WTC11 (cell line): ENCODE data around the gene OSBPL6. TPM values are rescaled to one million over a fixed set of nuclear protein-coding genes. Genes with fewer than 3 reads are reported as not detected.

Experiments used
- ATAC-seq: fragments of 200-7000 bp; cut with Tn5 transposase; 2 replicates; pipeline ENCODE4 v1.10.0; 2021; ENCODE audit warnings: mild to moderate bottlenecking, moderate library complexity
- CTCF ChIA-PET: fragments of 300-600 bp; sonication (Branson Sonifier 250); formaldehyde crosslinking; loops from one replicate; lab custom pipeline; 2021; ENCODE audit warnings: antibody characterized with exemption; lab: Charles Lee
- POLR2A ChIA-PET: fragments of 350-600 bp; sonication (Branson Sonifier 250); formaldehyde crosslinking; loops from one replicate; lab custom pipeline; 2021; ENCODE audit warnings: antibody characterized with exemption; lab: Charles Lee
- DNase-seq: peaks from one replicate; pipeline ENCODE4 v3.0.0; 2021; ENCODE audit warnings: low spot score
- H3K27ac Mint-ChIP-seq: 2 replicates; pipeline ENCODE4 v1.8.0; 2021; ENCODE audit warnings: mixed read lengths
- H3K27me3 Mint-ChIP-seq: 2 replicates; pipeline ENCODE4 v1.8.0; 2021; ENCODE audit warnings: low read depth, mild to moderate bottlenecking, moderate library complexity, mixed read lengths
- H3K36me3 Mint-ChIP-seq: 2 replicates; pipeline ENCODE4 v1.8.0; 2021; ENCODE audit warnings: mixed read lengths
- H3K4me1 Mint-ChIP-seq: 2 replicates; pipeline ENCODE4 v1.8.0; 2022; ENCODE audit warnings: mixed read lengths
- H3K4me3 Mint-ChIP-seq: 2 replicates; pipeline ENCODE4 v1.8.0; 2021; ENCODE audit warnings: mild to moderate bottlenecking, moderate library complexity, mixed read lengths
- H3K9me3 Mint-ChIP-seq: 2 replicates; pipeline ENCODE4 v1.8.0; 2021; ENCODE audit warnings: mixed read lengths
- ELF4 ChIP-seq: sonication (generic); formaldehyde crosslinking; IDR thresholded peaks from 2 replicates; pipeline ENCODE4 v1.8.1; 2022; ENCODE audit warnings: low read depth, mild to moderate bottlenecking, moderate library complexity, missing genetic modification reagents
- ETV6 ChIP-seq: sonication (generic); formaldehyde crosslinking; IDR thresholded peaks from 2 replicates; pipeline ENCODE4 v1.8.1; 2022; ENCODE audit warnings: mild to moderate bottlenecking, missing genetic modification reagents
- GRHL2 ChIP-seq: fragments of 250-450 bp; sonication (Bioruptor Pico); IDR thresholded peaks from 2 replicates; pipeline ENCODE4 v1.8.0; 2022; ENCODE audit warnings: mild to moderate bottlenecking, moderate library complexity; ENCODE audit not compliant: insufficient replicate concordance, severe bottlenecking
- KAT7 ChIP-seq: sonication (generic); formaldehyde crosslinking; IDR thresholded peaks from 2 replicates; pipeline ENCODE4 v1.8.1; 2023; ENCODE audit warnings: missing genetic modification reagents, mild to moderate bottlenecking, borderline replicate concordance
- NFYB ChIP-seq: sonication (generic); formaldehyde crosslinking; conservative IDR thresholded peaks from 2 replicates; pipeline ENCODE4 v1.8.0; 2022; ENCODE audit warnings: low read depth, missing genetic modification reagents
- PRRX2 ChIP-seq: fragments of 250-450 bp; sonication (Bioruptor Pico); IDR thresholded peaks from 2 replicates; pipeline ENCODE4 v1.8.0; 2021; ENCODE audit warnings: mild to moderate bottlenecking
- RELA ChIP-seq: sonication (generic); formaldehyde crosslinking; IDR thresholded peaks from 2 replicates; pipeline ENCODE4 v1.8.1; 2022; ENCODE audit warnings: missing genetic modification reagents, mild to moderate bottlenecking, borderline replicate concordance
- TCF7 ChIP-seq: sonication (generic); formaldehyde crosslinking; IDR thresholded peaks from 2 replicates; pipeline ENCODE4 v1.8.0; 2022; ENCODE audit warnings: mild to moderate bottlenecking, low read depth, missing genetic modification reagents, moderate library complexity
- TEAD1 ChIP-seq: sonication (generic); formaldehyde crosslinking; IDR thresholded peaks from 2 replicates; pipeline ENCODE4 v1.8.0; 2022; ENCODE audit warnings: mild to moderate bottlenecking, missing genetic modification reagents
- ZBTB21 ChIP-seq: sonication (generic); formaldehyde crosslinking; IDR thresholded peaks from 2 replicates; pipeline ENCODE4 v1.8.1; 2023; ENCODE audit warnings: mild to moderate bottlenecking, missing genetic modification reagents, borderline replicate concordance
- ZNF219 ChIP-seq: sonication (generic); formaldehyde crosslinking; IDR thresholded peaks from 2 replicates; pipeline ENCODE4 v1.8.0; 2023; ENCODE audit warnings: missing genetic modification reagents, mild to moderate bottlenecking, borderline replicate concordance
- ZNF232 ChIP-seq: sonication (generic); formaldehyde crosslinking; IDR thresholded peaks from 2 replicates; pipeline ENCODE4 v1.8.0; 2022; ENCODE audit warnings: mild to moderate bottlenecking, missing genetic modification reagents
- ZNF263 ChIP-seq: sonication (generic); formaldehyde crosslinking; IDR thresholded peaks from 2 replicates; pipeline ENCODE4 v1.8.1; 2022; ENCODE audit warnings: low read depth, mild to moderate bottlenecking, moderate library complexity, missing genetic modification reagents
- ZNF416 ChIP-seq: fragments of 250-450 bp; sonication (Bioruptor Pico); IDR thresholded peaks from 2 replicates; pipeline ENCODE4 v1.9.0; 2021; ENCODE audit warnings: mild to moderate bottlenecking, inconsistent platforms
- ZNF671 ChIP-seq: fragments of 250-450 bp; sonication (Bioruptor Pico); IDR thresholded peaks from 2 replicates; pipeline ENCODE4 v1.8.0; 2021; ENCODE audit warnings: mild to moderate bottlenecking
- total RNA-seq: library from RNA; stranded (reverse); gene quantifications from 3 replicates; pipeline ENCODE4 v1.2.3, GENCODE V29; 2021
- TF ChIP-seq, protein P1 (sequence below): fragments of 250-450 bp; sonication (Bioruptor Pico); IDR thresholded peaks from 2 replicates; pipeline ENCODE4 v1.9.0; 2021; ENCODE audit warnings: moderate library complexity, mild to moderate bottlenecking, inconsistent platforms, borderline replicate concordance
- TF ChIP-seq, protein P2 (sequence below): fragments of 250-450 bp; sonication (Bioruptor Pico); IDR thresholded peaks from 2 replicates; pipeline ENCODE4 v1.8.0; 2021; ENCODE audit warnings: mild to moderate bottlenecking
- TF ChIP-seq, protein P3 (sequence below): fragments of 200-600 bp; IDR thresholded peaks from 2 replicates; pipeline ENCODE4 v1.8.0; 2022; ENCODE audit warnings: antibody characterized with exemption
- TF ChIP-seq, protein P4 (sequence below): sonication (generic); formaldehyde crosslinking; IDR thresholded peaks from 2 replicates; pipeline ENCODE4 v1.8.0; 2023; ENCODE audit warnings: missing genetic modification reagents, mild to moderate bottlenecking, borderline replicate concordance
- TF ChIP-seq, protein P5 (sequence below): sonication (generic); formaldehyde crosslinking; IDR thresholded peaks from 2 replicates; pipeline ENCODE4 v1.8.1; 2022; ENCODE audit warnings: low read depth, mild to moderate bottlenecking, moderate library complexity, missing genetic modification reagents, borderline replicate concordance
- TF ChIP-seq, protein P6 (sequence below): sonication (generic); formaldehyde crosslinking; conservative IDR thresholded peaks from 2 replicates; pipeline ENCODE4 v1.8.1; 2023; ENCODE audit warnings: mild to moderate bottlenecking, low read depth, missing genetic modification reagents, moderate library complexity

Gene OSBPL6
- total RNA-seq, 1 experiment from 2014 or later = 9.2 TPM

DNA sequence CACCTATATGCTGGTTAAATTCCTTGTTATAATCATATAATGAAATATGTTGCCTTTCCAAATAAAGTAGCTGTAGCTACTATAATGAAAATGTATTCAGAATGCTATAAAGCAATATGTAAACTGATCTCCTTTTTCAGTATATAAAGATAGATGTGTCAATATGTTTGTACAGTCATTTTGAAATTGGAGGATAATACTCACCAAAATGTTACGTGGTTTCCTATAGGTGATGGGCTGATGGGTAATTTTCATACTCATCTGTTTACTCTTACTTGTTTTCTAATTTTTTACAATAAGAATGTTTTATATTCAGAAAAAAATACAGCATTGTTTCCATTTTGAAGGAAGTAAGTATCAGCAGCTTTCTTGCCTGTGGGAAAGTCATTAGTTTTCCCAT, 186.5 kb downstream of the OSBPL6 start:
- Mint-ChIP-seq H3K27ac (no peak overlapping the region), H3K4me1 (peaks cover 17% of the 10 kb centered on the region), H3K36me3 (no peaks in the 10 kb centered on the region; the same call in 1 of the 2 replicates), H3K4me3 (no peak overlapping the region), H3K9me3 (no peaks in the 10 kb centered on the region), H3K27me3 (no peaks in the 10 kb centered on the region)
- ChIA-PET POLR2A (no interaction called here), CTCF (no interaction called here)
- no peak for ATAC-seq
- no peak for DNase-seq
- TF ChIP-seq ZBTB21 (CRISPR knock-in tag) (no peak), RELA (CRISPR knock-in tag) (no peak), ELF4 (CRISPR knock-in tag) (no peak), ZNF219 (CRISPR knock-in tag) (no peak), ZNF263 (CRISPR knock-in tag) (no peak), TCF7 (no peak), NFYB (CRISPR knock-in tag) (no peak), PRRX2 (no peak), GRHL2 (no peak), ZNF671 (no peak)
- TF ChIP-seq, protein P1, sequence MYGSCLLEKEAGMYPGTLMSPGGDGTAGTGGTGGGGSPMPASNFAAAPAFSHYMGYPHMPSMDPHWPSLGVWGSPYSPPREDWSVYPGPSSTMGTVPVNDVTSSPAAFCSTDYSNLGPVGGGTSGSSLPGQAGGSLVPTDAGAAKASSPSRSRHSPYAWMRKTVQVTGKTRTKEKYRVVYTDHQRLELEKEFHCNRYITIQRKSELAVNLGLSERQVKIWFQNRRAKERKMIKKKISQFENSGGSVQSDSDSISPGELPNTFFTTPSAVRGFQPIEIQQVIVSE (CRISPR knock-in tag) = no peak
- TF ChIP-seq, protein P2, sequence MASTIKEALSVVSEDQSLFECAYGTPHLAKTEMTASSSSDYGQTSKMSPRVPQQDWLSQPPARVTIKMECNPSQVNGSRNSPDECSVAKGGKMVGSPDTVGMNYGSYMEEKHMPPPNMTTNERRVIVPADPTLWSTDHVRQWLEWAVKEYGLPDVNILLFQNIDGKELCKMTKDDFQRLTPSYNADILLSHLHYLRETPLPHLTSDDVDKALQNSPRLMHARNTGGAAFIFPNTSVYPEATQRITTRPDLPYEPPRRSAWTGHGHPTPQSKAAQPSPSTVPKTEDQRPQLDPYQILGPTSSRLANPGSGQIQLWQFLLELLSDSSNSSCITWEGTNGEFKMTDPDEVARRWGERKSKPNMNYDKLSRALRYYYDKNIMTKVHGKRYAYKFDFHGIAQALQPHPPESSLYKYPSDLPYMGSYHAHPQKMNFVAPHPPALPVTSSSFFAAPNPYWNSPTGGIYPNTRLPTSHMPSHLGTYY (CRISPR knock-in tag) = no peak
- TF ChIP-seq, protein P3, sequence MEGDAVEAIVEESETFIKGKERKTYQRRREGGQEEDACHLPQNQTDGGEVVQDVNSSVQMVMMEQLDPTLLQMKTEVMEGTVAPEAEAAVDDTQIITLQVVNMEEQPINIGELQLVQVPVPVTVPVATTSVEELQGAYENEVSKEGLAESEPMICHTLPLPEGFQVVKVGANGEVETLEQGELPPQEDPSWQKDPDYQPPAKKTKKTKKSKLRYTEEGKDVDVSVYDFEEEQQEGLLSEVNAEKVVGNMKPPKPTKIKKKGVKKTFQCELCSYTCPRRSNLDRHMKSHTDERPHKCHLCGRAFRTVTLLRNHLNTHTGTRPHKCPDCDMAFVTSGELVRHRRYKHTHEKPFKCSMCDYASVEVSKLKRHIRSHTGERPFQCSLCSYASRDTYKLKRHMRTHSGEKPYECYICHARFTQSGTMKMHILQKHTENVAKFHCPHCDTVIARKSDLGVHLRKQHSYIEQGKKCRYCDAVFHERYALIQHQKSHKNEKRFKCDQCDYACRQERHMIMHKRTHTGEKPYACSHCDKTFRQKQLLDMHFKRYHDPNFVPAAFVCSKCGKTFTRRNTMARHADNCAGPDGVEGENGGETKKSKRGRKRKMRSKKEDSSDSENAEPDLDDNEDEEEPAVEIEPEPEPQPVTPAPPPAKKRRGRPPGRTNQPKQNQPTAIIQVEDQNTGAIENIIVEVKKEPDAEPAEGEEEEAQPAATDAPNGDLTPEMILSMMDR = no peak

DNA sequence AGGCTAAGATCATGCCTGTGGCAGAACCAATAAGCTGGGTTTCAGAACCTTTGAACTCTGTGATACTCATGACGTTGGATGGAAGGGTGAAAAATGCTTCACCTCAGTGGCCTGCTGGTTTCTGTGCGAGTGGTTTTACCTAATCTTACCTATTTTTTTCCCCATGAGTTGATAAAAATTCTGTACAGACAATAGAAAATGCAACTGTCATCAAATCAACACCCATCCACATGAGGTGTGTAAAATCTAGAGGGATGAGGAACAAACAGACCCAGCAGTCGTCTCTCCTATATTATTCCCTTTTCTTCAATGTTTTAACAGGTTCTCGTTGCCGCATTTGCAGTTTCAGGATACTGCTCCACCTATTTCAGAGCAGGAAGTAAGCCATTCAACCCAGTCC, 189.4 kb downstream of the OSBPL6 start:
- Mint-ChIP-seq H3K9me3 (no peaks in the 10 kb centered on the region), H3K36me3 (no peaks in the 10 kb centered on the region; the same call in 1 of the 2 replicates), H3K27me3 (no peaks in the 10 kb centered on the region), H3K4me3 (no peak overlapping the region), H3K27ac (no peak overlapping the region), H3K4me1 (peaks cover 17% of the 10 kb centered on the region)
- TF ChIP-seq TEAD1 (CRISPR knock-in tag) (no peak), TCF7 (no peak), ZNF219 (CRISPR knock-in tag) (no peak)
- TF ChIP-seq, protein P4, sequence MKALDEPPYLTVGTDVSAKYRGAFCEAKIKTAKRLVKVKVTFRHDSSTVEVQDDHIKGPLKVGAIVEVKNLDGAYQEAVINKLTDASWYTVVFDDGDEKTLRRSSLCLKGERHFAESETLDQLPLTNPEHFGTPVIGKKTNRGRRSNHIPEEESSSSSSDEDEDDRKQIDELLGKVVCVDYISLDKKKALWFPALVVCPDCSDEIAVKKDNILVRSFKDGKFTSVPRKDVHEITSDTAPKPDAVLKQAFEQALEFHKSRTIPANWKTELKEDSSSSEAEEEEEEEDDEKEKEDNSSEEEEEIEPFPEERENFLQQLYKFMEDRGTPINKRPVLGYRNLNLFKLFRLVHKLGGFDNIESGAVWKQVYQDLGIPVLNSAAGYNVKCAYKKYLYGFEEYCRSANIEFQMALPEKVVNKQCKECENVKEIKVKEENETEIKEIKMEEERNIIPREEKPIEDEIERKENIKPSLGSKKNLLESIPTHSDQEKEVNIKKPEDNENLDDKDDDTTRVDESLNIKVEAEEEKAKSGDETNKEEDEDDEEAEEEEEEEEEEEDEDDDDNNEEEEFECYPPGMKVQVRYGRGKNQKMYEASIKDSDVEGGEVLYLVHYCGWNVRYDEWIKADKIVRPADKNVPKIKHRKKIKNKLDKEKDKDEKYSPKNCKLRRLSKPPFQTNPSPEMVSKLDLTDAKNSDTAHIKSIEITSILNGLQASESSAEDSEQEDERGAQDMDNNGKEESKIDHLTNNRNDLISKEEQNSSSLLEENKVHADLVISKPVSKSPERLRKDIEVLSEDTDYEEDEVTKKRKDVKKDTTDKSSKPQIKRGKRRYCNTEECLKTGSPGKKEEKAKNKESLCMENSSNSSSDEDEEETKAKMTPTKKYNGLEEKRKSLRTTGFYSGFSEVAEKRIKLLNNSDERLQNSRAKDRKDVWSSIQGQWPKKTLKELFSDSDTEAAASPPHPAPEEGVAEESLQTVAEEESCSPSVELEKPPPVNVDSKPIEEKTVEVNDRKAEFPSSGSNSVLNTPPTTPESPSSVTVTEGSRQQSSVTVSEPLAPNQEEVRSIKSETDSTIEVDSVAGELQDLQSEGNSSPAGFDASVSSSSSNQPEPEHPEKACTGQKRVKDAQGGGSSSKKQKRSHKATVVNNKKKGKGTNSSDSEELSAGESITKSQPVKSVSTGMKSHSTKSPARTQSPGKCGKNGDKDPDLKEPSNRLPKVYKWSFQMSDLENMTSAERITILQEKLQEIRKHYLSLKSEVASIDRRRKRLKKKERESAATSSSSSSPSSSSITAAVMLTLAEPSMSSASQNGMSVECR = no peak
- CTCF ChIA-PET = no interaction called here
- DNase-seq = no peak
- no peak for ATAC-seq
- POLR2A ChIA-PET = no interaction called here

DNA sequence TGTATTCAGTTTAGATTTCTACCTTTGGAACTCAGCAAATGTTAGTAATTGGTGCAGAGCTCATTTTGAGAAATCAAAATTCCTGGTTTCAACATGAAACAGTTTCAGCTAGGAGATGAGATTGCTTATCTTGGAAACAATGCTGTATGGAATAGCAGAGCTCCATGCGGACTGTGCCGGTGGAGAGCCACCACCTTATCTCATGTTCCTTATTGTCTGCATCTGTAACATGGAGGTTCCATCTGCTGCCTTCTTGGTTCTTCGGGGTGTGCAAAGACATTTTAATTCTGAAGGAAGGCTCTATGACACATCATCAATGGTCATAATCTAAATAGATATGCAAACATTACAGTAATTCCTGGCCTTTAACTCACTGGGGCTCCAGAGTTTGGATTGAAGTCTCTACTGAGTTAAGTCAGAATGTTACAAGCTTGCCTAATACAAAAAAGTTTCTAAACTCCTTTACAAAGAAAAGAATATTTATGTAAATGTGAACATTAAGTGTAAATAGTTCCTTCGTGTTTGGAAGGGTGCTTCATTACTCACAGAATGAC, 191.4 kb downstream of the OSBPL6 start:
- POLR2A ChIA-PET = no interaction called here

More for the DNA sequence above, 191.4 kb downstream of the OSBPL6 start:
- TF ChIP-seq ZNF232 (CRISPR knock-in tag) (no peak), ETV6 (no peak), NFYB (CRISPR knock-in tag) (no peak), KAT7 (no peak), PRRX2 (no peak), ZNF416 (CRISPR knock-in tag) (no peak)
- TF ChIP-seq, protein P5, sequence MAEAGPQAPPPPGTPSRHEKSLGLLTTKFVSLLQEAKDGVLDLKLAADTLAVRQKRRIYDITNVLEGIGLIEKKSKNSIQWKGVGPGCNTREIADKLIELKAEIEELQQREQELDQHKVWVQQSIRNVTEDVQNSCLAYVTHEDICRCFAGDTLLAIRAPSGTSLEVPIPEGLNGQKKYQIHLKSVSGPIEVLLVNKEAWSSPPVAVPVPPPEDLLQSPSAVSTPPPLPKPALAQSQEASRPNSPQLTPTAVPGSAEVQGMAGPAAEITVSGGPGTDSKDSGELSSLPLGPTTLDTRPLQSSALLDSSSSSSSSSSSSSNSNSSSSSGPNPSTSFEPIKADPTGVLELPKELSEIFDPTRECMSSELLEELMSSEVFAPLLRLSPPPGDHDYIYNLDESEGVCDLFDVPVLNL = no peak
- TF ChIP-seq, protein P6, sequence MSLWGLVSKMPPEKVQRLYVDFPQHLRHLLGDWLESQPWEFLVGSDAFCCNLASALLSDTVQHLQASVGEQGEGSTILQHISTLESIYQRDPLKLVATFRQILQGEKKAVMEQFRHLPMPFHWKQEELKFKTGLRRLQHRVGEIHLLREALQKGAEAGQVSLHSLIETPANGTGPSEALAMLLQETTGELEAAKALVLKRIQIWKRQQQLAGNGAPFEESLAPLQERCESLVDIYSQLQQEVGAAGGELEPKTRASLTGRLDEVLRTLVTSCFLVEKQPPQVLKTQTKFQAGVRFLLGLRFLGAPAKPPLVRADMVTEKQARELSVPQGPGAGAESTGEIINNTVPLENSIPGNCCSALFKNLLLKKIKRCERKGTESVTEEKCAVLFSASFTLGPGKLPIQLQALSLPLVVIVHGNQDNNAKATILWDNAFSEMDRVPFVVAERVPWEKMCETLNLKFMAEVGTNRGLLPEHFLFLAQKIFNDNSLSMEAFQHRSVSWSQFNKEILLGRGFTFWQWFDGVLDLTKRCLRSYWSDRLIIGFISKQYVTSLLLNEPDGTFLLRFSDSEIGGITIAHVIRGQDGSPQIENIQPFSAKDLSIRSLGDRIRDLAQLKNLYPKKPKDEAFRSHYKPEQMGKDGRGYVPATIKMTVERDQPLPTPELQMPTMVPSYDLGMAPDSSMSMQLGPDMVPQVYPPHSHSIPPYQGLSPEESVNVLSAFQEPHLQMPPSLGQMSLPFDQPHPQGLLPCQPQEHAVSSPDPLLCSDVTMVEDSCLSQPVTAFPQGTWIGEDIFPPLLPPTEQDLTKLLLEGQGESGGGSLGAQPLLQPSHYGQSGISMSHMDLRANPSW (CRISPR knock-in tag) = no peak
- peaks cover 4% of the 10 kb centered on the region; the same call in 1 of the 2 replicates for H3K36me3 Mint-ChIP-seq
- DNase-seq = no peak
- CTCF ChIA-PET = no interaction called here
- H3K27ac Mint-ChIP-seq = no peak overlapping the region
- no peaks in the 10 kb centered on the region for H3K27me3 Mint-ChIP-seq
- H3K9me3 Mint-ChIP-seq = no peaks in the 10 kb centered on the region
- no peak overlapping the region for H3K4me3 Mint-ChIP-seq
- peaks cover 17% of the 10 kb centered on the region for H3K4me1 Mint-ChIP-seq
- no peak for ATAC-seq
